Fibroblast of pulmonary artery (primary cell): ENCODE measurements around the gene APBA3.

Experiments used
- DNase-seq: peaks from one replicate; pipeline ENCODE4 v3.0.0-alpha.2; 2010; ENCODE audit warnings: low read depth
- H3K4me3 ChIP-seq: replicated peaks from 2 replicates; pipeline ENCODE4 v1.5.1; 2011; ENCODE audit warnings: low read depth, mild to moderate bottlenecking, control low read depth, low read length, moderate library complexity
- TF ChIP-seq, protein P1 (sequence below): IDR thresholded peaks from 2 replicates; pipeline ENCODE4 v1.5.1; 2011; ENCODE audit warnings: mild to moderate bottlenecking, control low read depth, low read length, inconsistent platforms; ENCODE audit errors: missing control alignments

Gene APBA3

DNA sequence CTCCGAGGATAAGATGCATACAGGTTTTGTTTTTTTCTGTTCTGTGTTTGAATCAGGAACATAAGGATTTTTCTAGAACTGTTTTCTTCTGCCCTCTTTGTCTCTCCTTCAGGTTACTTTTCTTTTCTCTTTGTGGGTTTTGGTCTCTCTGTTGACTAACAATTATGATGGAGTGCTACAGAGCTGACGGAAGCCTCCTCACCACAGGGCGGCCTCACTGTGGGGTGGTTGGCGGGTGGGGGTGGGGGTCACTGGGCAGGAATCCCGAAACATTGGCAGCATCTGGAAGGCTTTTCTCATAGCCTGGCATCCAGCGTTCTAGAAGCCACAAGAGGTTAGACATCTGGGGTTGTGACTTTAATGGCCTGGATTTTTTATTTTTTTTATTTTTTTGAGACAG, 36.6 kb upstream of the APBA3 start:
- TF ChIP-seq, protein P1, sequence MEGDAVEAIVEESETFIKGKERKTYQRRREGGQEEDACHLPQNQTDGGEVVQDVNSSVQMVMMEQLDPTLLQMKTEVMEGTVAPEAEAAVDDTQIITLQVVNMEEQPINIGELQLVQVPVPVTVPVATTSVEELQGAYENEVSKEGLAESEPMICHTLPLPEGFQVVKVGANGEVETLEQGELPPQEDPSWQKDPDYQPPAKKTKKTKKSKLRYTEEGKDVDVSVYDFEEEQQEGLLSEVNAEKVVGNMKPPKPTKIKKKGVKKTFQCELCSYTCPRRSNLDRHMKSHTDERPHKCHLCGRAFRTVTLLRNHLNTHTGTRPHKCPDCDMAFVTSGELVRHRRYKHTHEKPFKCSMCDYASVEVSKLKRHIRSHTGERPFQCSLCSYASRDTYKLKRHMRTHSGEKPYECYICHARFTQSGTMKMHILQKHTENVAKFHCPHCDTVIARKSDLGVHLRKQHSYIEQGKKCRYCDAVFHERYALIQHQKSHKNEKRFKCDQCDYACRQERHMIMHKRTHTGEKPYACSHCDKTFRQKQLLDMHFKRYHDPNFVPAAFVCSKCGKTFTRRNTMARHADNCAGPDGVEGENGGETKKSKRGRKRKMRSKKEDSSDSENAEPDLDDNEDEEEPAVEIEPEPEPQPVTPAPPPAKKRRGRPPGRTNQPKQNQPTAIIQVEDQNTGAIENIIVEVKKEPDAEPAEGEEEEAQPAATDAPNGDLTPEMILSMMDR, result no peak
- H3K4me3 ChIP-seq, result no peak overlapping the region
- no peak for DNase-seq

DNA sequence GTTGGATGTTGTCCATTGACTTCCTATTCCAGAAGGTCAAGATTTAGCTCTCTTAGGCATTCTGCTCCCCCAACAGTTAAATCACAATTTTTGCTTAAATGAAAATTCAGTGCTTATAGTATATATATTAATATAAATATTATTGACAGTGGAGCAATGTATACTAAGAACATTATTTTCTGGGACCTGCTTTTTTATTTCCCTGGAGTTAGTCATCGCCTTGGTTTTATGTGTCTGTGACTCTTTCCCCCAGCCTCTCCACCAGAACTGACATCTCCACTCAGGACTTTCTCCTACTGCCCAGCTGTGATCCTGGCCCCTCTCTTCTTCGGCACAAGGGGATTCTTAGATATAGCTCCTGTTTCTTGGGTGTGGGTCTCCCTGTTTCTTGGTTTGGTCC, 34.9 kb upstream of the APBA3 start:
- no peak overlapping the region for H3K4me3 ChIP-seq
- TF ChIP-seq, protein P1, result no peak
- no peak for DNase-seq

DNA sequence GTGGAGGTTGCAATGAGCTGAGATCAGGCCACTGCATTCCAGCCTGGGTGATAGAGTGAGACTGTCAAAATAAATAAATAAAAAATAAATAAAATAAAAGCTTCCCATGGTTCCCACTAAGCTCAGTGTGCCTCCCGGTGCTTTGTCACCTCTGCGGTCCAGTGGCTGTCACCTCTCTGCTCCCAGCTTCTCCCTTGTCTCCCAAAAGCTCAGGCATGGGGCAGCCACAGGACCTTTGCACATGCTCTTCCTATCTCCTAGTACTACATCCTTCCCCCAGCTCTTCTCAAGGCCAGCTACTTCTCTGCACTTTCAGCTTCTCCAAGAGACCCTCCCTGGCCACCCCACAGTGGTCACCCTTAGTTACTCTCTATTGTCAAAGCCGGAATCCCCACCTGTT, 32.3 kb upstream of the APBA3 start:
- no peak for DNase-seq
- H3K4me3 ChIP-seq, result no peak overlapping the region
- TF ChIP-seq, protein P1, result no peak

DNA sequence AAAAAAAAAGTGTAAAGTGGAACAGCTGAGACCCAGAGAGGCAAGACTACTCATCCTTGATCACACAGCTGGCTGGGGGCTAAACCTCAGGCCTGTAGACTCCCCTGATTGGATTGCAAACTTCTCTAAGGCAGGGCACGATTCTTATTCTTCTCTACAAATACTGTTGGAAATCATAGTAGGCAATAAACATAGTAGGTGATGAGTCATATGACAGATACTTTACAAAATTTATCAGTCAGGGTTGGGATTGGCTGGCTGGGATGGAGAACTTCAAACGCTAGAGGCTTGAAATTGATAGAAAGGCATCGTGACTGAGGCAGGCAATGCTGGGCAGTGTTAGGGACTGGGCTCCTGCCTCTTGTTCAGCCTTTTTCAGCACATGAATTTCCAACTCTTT, 30.6 kb upstream of the APBA3 start:
- TF ChIP-seq, protein P1, result no peak

DNA sequence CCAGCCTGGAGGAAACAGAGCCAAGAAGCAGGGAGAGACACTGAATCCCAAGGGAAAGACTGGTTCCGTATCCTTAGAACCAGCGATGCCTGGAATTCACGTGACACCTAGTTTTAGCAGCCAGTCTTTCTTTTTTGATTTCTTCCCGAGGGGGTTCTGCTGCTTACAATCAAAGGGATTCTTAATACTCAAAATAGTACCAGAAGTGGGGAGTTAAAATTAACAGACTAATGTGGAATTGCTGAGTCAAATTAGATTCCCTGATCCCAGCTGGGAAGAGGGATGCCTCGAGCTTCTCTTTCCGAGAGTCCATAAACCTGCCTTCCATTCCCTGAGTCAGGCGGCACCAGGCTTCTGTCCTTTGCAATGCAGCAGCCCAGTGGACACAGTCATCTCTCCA, 29.4 kb upstream of the APBA3 start:
- no peak overlapping the region for H3K4me3 ChIP-seq
- TF ChIP-seq, protein P1, result no peak
- no peak for DNase-seq

More for the DNA sequence above, 30.6 kb upstream of the APBA3 start:
- no peak for DNase-seq
- no peak overlapping the region for H3K4me3 ChIP-seq

DNA sequence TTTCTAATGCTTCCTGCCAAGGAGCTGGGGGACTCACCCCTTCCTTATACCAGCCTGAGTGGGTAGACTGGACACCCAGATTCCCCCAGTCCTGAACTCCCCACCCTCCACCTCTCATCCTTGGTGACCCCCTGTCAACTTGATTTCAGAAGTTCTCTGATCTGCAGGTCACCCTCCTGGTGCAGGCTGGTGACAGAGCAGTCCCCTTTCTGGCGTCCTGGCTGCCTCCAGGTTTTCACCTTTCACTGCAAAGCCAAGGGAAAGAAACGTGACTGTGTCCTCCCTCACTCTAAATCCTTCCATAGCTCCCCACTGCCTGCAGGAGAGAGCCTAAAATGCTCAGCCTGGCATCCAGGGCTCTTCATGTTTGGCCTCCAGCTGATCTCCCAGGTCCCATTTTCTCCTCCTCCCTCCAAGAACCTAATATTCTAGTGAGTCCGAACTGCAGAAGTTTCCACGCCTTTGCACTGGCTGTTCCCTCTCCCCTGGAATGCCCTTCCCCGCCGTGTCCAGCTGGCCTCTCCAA, 28.8 kb upstream of the APBA3 start:
- H3K4me3 ChIP-seq, result no peak overlapping the region
- TF ChIP-seq, protein P1, result no peak
- DNase-seq, result no peak

DNA sequence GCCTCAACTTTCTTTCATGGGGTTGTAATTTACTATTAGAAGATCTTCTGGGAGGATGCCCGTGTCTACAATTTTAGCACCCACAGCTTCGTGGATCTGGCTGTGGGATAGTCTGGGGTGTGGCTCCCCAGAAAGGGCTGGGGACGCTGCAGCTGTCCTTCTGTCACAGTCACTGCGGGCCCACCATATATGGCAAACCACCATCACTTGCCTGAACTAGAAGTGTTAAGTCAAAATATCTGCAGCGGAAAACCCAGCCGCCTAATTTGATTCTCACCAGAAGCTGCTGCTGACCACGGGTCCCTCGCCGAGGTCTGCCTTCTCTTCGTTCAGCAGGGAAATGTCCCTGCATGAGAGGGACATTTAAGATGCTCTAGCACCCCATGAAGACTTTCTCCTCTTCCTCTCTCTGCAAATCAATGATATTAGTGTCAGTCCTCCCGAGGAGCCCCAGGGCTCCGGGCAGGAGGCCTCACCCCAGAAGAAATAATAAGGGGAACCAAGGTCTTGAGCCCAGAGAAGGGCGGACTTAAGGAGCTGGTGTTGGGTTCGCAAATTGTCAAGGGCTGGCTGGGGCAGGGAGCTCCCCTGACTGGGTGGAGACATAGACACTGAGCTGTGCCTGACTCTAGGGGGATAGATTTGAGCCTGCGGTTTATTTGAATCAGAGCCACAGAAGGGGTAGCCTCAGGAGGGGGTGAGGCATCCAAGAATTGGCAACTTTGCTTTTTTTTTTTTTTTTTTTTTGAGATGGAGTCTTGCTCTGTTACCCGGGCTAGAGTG, 27.7 kb upstream of the APBA3 start:
- TF ChIP-seq, protein P1, result no peak
- no peak for DNase-seq
- H3K4me3 ChIP-seq, result no peak overlapping the region
